OCI-LY1 (cell line): ENCODE measurements around the gene SLC5A2.

ENCODE experiments used
- H2AFZ ChIP-seq: fragments of 200-600 bp; sonication (generic), shearing (Covaris generic); 2 replicates; pipeline ENCODE4 v1.6.0; 2014; ENCODE audit warnings: antibody characterized with exemption, mild to moderate bottlenecking, low read length
- H3F3A ChIP-seq: fragments of 200-600 bp; sonication (generic), shearing (Covaris generic); 2 replicates; pipeline ENCODE4 v1.6.0; 2014; ENCODE audit warnings: mild to moderate bottlenecking, antibody characterized with exemption, low read length, moderate library complexity; ENCODE audit not compliant: insufficient read depth
- H3K27ac ChIP-seq: fragments of 200-600 bp; sonication (generic); 2 replicates; pipeline ENCODE4 v1.5.1; 2014; ENCODE audit warnings: low read length, mixed run types, mild to moderate bottlenecking, low read depth; ENCODE audit not compliant: poor library complexity, severe bottlenecking
- H3K27me3 ChIP-seq: fragments of 200-600 bp; sonication (generic); 2 replicates; pipeline ENCODE4 v1.6.0; 2014; ENCODE audit warnings: antibody characterized with exemption, mild to moderate bottlenecking, low read length, moderate library complexity; ENCODE audit not compliant: insufficient read depth
- H3K36me3 ChIP-seq: fragments of 200-600 bp; sonication (generic); 2 replicates; pipeline ENCODE4 v1.6.1; 2014; ENCODE audit warnings: mild to moderate bottlenecking, antibody characterized with exemption, low read length, moderate library complexity, mixed read lengths; ENCODE audit not compliant: insufficient read depth
- H3K4me1 ChIP-seq: fragments of 200-600 bp; sonication (generic); 2 replicates; pipeline ENCODE4 v1.5.1; 2014; ENCODE audit warnings: mild to moderate bottlenecking, low read length, moderate library complexity; ENCODE audit not compliant: insufficient read depth, severe bottlenecking
- H3K4me2 ChIP-seq: fragments of 200-600 bp; sonication (generic), shearing (Covaris generic); 2 replicates; pipeline ENCODE4 v1.6.1; 2014; ENCODE audit warnings: low read length
- H3K4me3 ChIP-seq: fragments of 200-600 bp; sonication (generic); 2 replicates; pipeline ENCODE4 v1.5.1; 2014; ENCODE audit warnings: low read length, low read depth, mild to moderate bottlenecking, mixed read lengths; ENCODE audit not compliant: poor library complexity, severe bottlenecking
- H3K79me2 ChIP-seq: fragments of 200-600 bp; shearing (Covaris generic); 2 replicates; pipeline ENCODE4 v1.6.1; 2016; ENCODE audit warnings: mixed run types, low read length, mixed read lengths; ENCODE audit not compliant: insufficient read depth
- H3K9ac ChIP-seq: fragments of 200-600 bp; sonication (generic), shearing (Covaris generic); 2 replicates; pipeline ENCODE4 v1.6.1; 2014; ENCODE audit warnings: mild to moderate bottlenecking, low read length, mixed read lengths
- H3K9me2 ChIP-seq: fragments of 200-600 bp; sonication (generic), shearing (Covaris generic); 2 replicates; pipeline ENCODE4 v1.6.1; 2014; ENCODE audit warnings: low read depth, mild to moderate bottlenecking, low read length, mixed read lengths
- H3K9me3 ChIP-seq: fragments of 200-600 bp; shearing (Covaris generic); 2 replicates; pipeline ENCODE4 v1.6.1; 2014; ENCODE audit warnings: low read length, mixed read lengths
- H4K20me1 ChIP-seq: fragments of 200-600 bp; sonication (generic), shearing (Covaris generic); 2 replicates; pipeline ENCODE4 v1.6.0; 2016; ENCODE audit warnings: mild to moderate bottlenecking, low read length; ENCODE audit not compliant: insufficient read depth
- CTCF ChIP-seq: fragments of 200-600 bp; sonication (generic), shearing (Covaris generic); IDR thresholded peaks from 2 replicates; pipeline ENCODE4 v1.5.1; 2017; ENCODE audit warnings: mild to moderate bottlenecking, antibody characterized with exemption, low read length, moderate library complexity, mixed read lengths
- EZH2 ChIP-seq: fragments of 200-600 bp; sonication (generic), shearing (Covaris generic); IDR thresholded peaks from 2 replicates; pipeline ENCODE4 v1.8.0; 2017; ENCODE audit warnings: borderline replicate concordance, mixed run types, mild to moderate bottlenecking, antibody characterized with exemption, low read length, moderate library complexity, mixed read lengths

SLC5A2 gene

GRCh38 chr16:31456988-31457360, 25.9 kb upstream of the SLC5A2 start:
- Histone ChIP-seq H3K4me2 (no peak overlapping the region), H3K4me1 (peaks cover 23% of the 10 kb centered on the region), H2AFZ (no peak overlapping the region), H3F3A (no peaks in the 10 kb centered on the region), H3K9me3 (no peaks in the 10 kb centered on the region), H3K36me3 (peaks cover 8% of the 10 kb centered on the region; the same call in 1 of the 2 replicates), H4K20me1 (no peaks in the 10 kb centered on the region), H3K27me3 (no peaks in the 10 kb centered on the region), H3K9me2 (no peaks in the 10 kb centered on the region), H3K4me3 (no peak overlapping the region), H3K9ac (no peak overlapping the region), H3K79me2 (no peaks in the 10 kb centered on the region), H3K27ac (no peak overlapping the region)
- TF ChIP-seq EZH2 = no peak
- TF ChIP-seq CTCF = no peak

GRCh38 chr16:31458073-31458843, 24.7 kb upstream of the SLC5A2 start:
- peaks cover 8% of the 10 kb centered on the region; the same call in 1 of the 2 replicates for H3K36me3 ChIP-seq
- H3K9ac ChIP-seq = peak overlapping the region; percentile 79
- no peak for TF ChIP-seq EZH2
- peak; percentile 32; the same call in 1 of the 2 replicates for TF ChIP-seq CTCF
- no peaks in the 10 kb centered on the region for H3K79me2 ChIP-seq
- peak overlapping the region; percentile 87 for H3K27ac ChIP-seq
- no peaks in the 10 kb centered on the region for H3K9me3 ChIP-seq
- H3K4me2 ChIP-seq = peak overlapping the region; percentile 75
- no peaks in the 10 kb centered on the region for H4K20me1 ChIP-seq
- no peaks in the 10 kb centered on the region for H3K27me3 ChIP-seq
- peaks cover 23% of the 10 kb centered on the region for H3K4me1 ChIP-seq
- no peaks in the 10 kb centered on the region for H3F3A ChIP-seq
- no peaks in the 10 kb centered on the region for H3K9me2 ChIP-seq
- H3K4me3 ChIP-seq = peak overlapping the region; percentile 77
- H2AFZ ChIP-seq = no peak overlapping the region

GRCh38 chr16:31458844-31459686, 23.9 kb upstream of the SLC5A2 start, which contains the start of gene ARMC5:
Gene ARMC5, plus strand, starts transcription at chr16:31459501. Its CDS starts 24 bp downstream, at chr16:31459525.
- Histone ChIP-seq H4K20me1 (no peaks in the 10 kb centered on the region), H3K27me3 (no peaks in the 10 kb centered on the region), H3K27ac (peak within 1 kb of the TSS; percentile 87), H2AFZ (no peak within 1 kb of the TSS), H3F3A (no peaks in the 10 kb centered on the region), H3K4me3 (peak within 1 kb of the TSS; percentile 77), H3K79me2 (no peaks in the 10 kb centered on the region), H3K4me2 (peak within 1 kb of the TSS; percentile 78), H3K9me2 (no peaks in the 10 kb centered on the region), H3K4me1 (peaks cover 23% of the 10 kb centered on the region), H3K9ac (peak within 1 kb of the TSS; percentile 79), H3K36me3 (peaks cover 8% of the 10 kb centered on the region; the same call in 1 of the 2 replicates), H3K9me3 (no peaks in the 10 kb centered on the region)
- TF ChIP-seq CTCF = peak; percentile 69
- TF ChIP-seq EZH2 = no peak
